Mesenchymal stem cell (in vitro differentiated cells and primary cell): ENCODE data around the gene B9D1.

Source experiments
- DNase-seq: peaks from one replicate; pipeline ENCODE4 v3.0.0-alpha.2; 2013
- H2AFZ ChIP-seq: one replicate; pipeline ENCODE4 v1.6.1; 2013; ENCODE audit warnings: low read depth, mild to moderate bottlenecking, control low read depth, inconsistent platforms, low read length, moderate library complexity
- H2AK5ac ChIP-seq: 2 replicates; pipeline ENCODE4 v1.6.1; 2013; ENCODE audit warnings: low read length, moderate library complexity, mild to moderate bottlenecking, inconsistent platforms; ENCODE audit not compliant: severe bottlenecking
- H2BK120ac ChIP-seq: one replicate; pipeline ENCODE4 v1.6.1; 2013; ENCODE audit warnings: low read depth, mild to moderate bottlenecking, inconsistent platforms, low read length, moderate library complexity
- H2BK12ac ChIP-seq, 2 experiments: one replicate each; pipeline ENCODE4 v1.6.1; 2013; ENCODE audit warnings: inconsistent platforms in 2 of 2, low read length in 2 of 2, mild to moderate bottlenecking in 2 of 2, moderate library complexity in 2 of 2, control low read depth in 1 of 2
- H2BK15ac ChIP-seq: one replicate; pipeline ENCODE4 v1.6.1; 2013; ENCODE audit warnings: mild to moderate bottlenecking, low read depth, inconsistent platforms; ENCODE audit not compliant: poor library complexity, severe bottlenecking
- H2BK5ac ChIP-seq: 2 replicates; pipeline ENCODE4 v1.6.1; 2013; ENCODE audit warnings: low read depth, mild to moderate bottlenecking, low read length, control low read depth, inconsistent platforms; ENCODE audit not compliant: poor library complexity, severe bottlenecking
- H3K14ac ChIP-seq, 2 experiments: one replicate each; pipeline ENCODE4 v1.6.1; 2013; ENCODE audit warnings: inconsistent platforms in 2 of 2, low read length in 2 of 2, control low read depth in 1 of 2, mild to moderate bottlenecking in 1 of 2, moderate library complexity in 1 of 2
- H3K18ac ChIP-seq, 2 experiments: one replicate each; pipeline ENCODE4 v1.6.1; 2013; ENCODE audit warnings: inconsistent platforms in 2 of 2, low read length in 2 of 2, control low read depth in 1 of 2, low read depth in 1 of 2, mild to moderate bottlenecking in 1 of 2
- H3K23ac ChIP-seq, 2 experiments: one replicate each; pipeline ENCODE4 v1.6.1; 2013; ENCODE audit warnings: inconsistent platforms in 2 of 2, low read length in 2 of 2, mild to moderate bottlenecking in 2 of 2, moderate library complexity in 2 of 2, control low read depth in 1 of 2
- H3K27ac ChIP-seq: 2 replicates; pipeline ENCODE4 v1.5.1; 2013; ENCODE audit warnings: mild to moderate bottlenecking, moderate library complexity, low read length, control low read depth, inconsistent platforms; ENCODE audit not compliant: poor library complexity, severe bottlenecking
- H3K27me3 ChIP-seq, 2 experiments: 2 replicates each; pipeline versions ENCODE4 v1.6.1 to v1.7.0; 2013; ENCODE audit warnings: low read length in 2 of 2, mild to moderate bottlenecking in 2 of 2, moderate library complexity in 2 of 2, control low read depth in 1 of 2, inconsistent platforms in 1 of 2; ENCODE audit not compliant: control insufficient read depth in 1 of 2, insufficient read depth in 1 of 2
- H3K36me3 ChIP-seq, 2 experiments: 2 replicates each; pipeline versions ENCODE4 v1.6.1 to v1.7.0; 2013; ENCODE audit warnings: low read length in 2 of 2, control low read depth in 1 of 2, inconsistent platforms in 1 of 2, low read depth in 1 of 2, mild to moderate bottlenecking in 1 of 2; ENCODE audit not compliant: insufficient read depth in 2 of 2, control insufficient read depth in 1 of 2
- H3K4ac ChIP-seq, 2 experiments: one replicate each; pipeline ENCODE4 v1.6.1; 2013; ENCODE audit warnings: inconsistent platforms in 2 of 2, low read length in 2 of 2, mild to moderate bottlenecking in 2 of 2, moderate library complexity in 2 of 2, control low read depth in 1 of 2, low read depth in 1 of 2
- H3K4me1 ChIP-seq: 2 replicates; pipeline ENCODE4 v1.6.1; 2013; ENCODE audit warnings: low read depth, low read length, control low read depth; ENCODE audit not compliant: control insufficient read depth, insufficient read depth
- H3K4me2 ChIP-seq: 2 replicates; pipeline ENCODE4 v1.6.1; 2013; ENCODE audit warnings: low read length, mild to moderate bottlenecking, inconsistent platforms; ENCODE audit not compliant: poor library complexity, severe bottlenecking
- H3K4me3 ChIP-seq, 2 experiments: 2 replicates each; pipeline versions ENCODE4 v1.5.1 to v1.7.0; 2013; ENCODE audit warnings: low read length in 2 of 2, mild to moderate bottlenecking in 2 of 2, control low read depth in 1 of 2, low read depth in 1 of 2; ENCODE audit not compliant: insufficient read depth in 1 of 2
- H3K79me1 ChIP-seq: replicated peaks from 2 replicates; pipeline ENCODE4 v1.6.1; 2013; ENCODE audit warnings: mild to moderate bottlenecking, control low read depth, low read length, inconsistent platforms; ENCODE audit not compliant: poor library complexity, severe bottlenecking
- H3K9ac ChIP-seq: 2 replicates; pipeline ENCODE4 v1.7.0; 2013; ENCODE audit warnings: mild to moderate bottlenecking, low read length, moderate library complexity
- H3K9me3 ChIP-seq: 2 replicates; pipeline ENCODE4 v1.7.0; 2013; ENCODE audit warnings: mild to moderate bottlenecking, low read length; ENCODE audit not compliant: control insufficient read depth
- H4K8ac ChIP-seq: one replicate; pipeline ENCODE4 v1.6.1; 2013; ENCODE audit warnings: inconsistent platforms, mild to moderate bottlenecking, low read length, moderate library complexity
- H4K91ac ChIP-seq: one replicate; pipeline ENCODE4 v1.6.1; 2013; ENCODE audit warnings: mild to moderate bottlenecking, low read length, inconsistent platforms
- whole genome bisulfite sequencing: methylation state at CpG from one replicate; pipeline ENCODE4 v1.1.7; 2013; ENCODE audit warnings: mixed read lengths; 5-methylcytosine and 5-hydroxymethylcytosine counted together

B9D1 gene

GRCh38 chr17:19384723-19385391, 22.3 kb upstream of the B9D1 start:
- H3K36me3 ChIP-seq = peaks cover 57 to 62% of the 10 kb centered on the region in 2 experiments
- H4K8ac ChIP-seq = peak overlapping the region; percentile 39
- H2AFZ ChIP-seq = no peak overlapping the region
- H3K14ac ChIP-seq = peak overlapping the region in 1 of 2 experiments; percentile 22
- no peak overlapping the region for H3K4me2 ChIP-seq
- peak overlapping the region in 1 of 2 experiments; percentile 64 for H3K23ac ChIP-seq
- H3K9ac ChIP-seq = peak overlapping the region; percentile 56
- H2BK5ac ChIP-seq = no peak overlapping the region
- H3K27ac ChIP-seq = no peak overlapping the region
- peak; percentile 75 for DNase-seq
- peaks cover 38% of the 10 kb centered on the region for H3K4me1 ChIP-seq
- H3K18ac ChIP-seq = peak overlapping the region; percentile 60 to 63
- H3K79me1 ChIP-seq = peaks cover 33% of the 10 kb centered on the region
- peak overlapping the region in 1 of 2 experiments; percentile 53 for H3K4me3 ChIP-seq
- H2AK5ac ChIP-seq = no peak overlapping the region
- peak overlapping the region; percentile 69 to 75 for H2BK12ac ChIP-seq
- 78% methylated on average over 16 of the region's 16 CpGs for WGBS
- peak overlapping the region; percentile 50 to 75 for H3K4ac ChIP-seq
- H3K27me3 ChIP-seq = no peaks in the 10 kb centered on the region
- peak overlapping the region; percentile 77 for H4K91ac ChIP-seq
- H2BK120ac ChIP-seq = no peak overlapping the region
- no peaks in the 10 kb centered on the region for H3K9me3 ChIP-seq
- peak overlapping the region; percentile 29 for H2BK15ac ChIP-seq

GRCh38 chr17:19383681-19384470, 21.4 kb upstream of the B9D1 start:
- Histone ChIP-seq H3K9ac (peak overlapping the region; percentile 47), H3K23ac (peak overlapping the region in 1 of 2 experiments; percentile 42), H3K14ac (peak overlapping the region in 1 of 2 experiments; percentile 46), H2AK5ac (no peak overlapping the region), H2AFZ (no peak overlapping the region), H2BK5ac (no peak overlapping the region), H2BK120ac (no peak overlapping the region), H2BK15ac (peak overlapping the region; percentile 17), H3K9me3 (no peaks in the 10 kb centered on the region), H3K79me1 (peaks cover 36% of the 10 kb centered on the region), H3K27ac (no peak overlapping the region), H3K27me3 (no peaks in the 10 kb centered on the region), H4K8ac (no peak overlapping the region), H3K4me3 (peak overlapping the region in 1 of 2 experiments; percentile 37), H3K36me3 (peaks cover 63 to 70% of the 10 kb centered on the region in 2 experiments), H3K4me1 (peaks cover 44% of the 10 kb centered on the region), H4K91ac (peak overlapping the region; percentile 66), H3K4me2 (no peak overlapping the region), H3K4ac (peak overlapping the region; percentile 37 to 52), H2BK12ac (peak overlapping the region; percentile 27 to 49), H3K18ac (peak overlapping the region in 1 of 2 experiments; percentile 63)
- DNase-seq = no peak
- 97% methylated on average over 6 of the region's 6 CpGs for WGBS

DNA sequence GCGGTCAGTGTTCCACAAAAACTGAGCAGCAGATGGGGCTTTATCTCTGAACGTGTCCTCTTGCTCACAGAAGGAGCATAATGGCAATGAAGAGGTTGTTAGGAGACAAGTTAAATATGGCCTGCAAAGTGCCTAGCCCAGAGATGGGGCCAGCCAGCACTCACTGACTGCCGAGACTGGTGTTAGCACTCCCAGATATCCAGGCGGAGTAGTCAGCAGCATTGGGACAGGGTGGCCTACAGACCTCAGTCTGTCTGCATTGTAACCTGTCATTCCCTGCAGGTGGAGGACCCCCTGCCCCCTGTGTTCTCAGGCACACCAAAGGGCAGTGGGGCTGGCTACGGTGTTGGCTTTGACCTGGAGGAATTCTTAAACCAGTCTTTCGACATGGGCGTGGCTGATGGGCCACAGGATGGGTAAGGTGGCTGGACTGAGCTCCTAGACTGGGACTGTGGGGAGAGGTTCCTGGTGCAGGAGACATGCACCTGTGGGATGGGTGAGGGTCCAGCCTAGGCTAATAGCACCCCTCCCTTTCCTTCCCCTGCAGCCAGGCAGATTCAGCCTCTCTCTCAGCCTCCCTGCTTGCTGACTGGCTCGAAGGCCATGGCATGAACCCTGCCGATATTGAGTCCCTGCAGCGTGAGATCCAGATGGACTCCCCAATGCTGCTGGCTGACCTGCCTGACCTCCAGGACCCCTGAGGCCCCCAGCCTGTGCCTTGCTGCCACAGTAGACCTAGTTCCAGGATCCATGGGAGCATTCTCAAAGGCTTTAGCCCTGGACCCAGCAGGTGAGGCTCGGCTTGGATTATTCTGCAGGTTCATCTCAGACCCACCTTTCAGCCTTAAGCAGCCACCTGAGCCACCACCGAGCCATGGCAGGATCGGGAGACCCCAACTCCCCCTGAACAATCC, 20.3 kb upstream of the B9D1 start:
- peaks cover 36% of the 10 kb centered on the region for H3K79me1 ChIP-seq
- H2BK5ac ChIP-seq = no peak overlapping the region
- no peaks in the 10 kb centered on the region for H3K9me3 ChIP-seq
- DNase-seq = no peak
- H3K9ac ChIP-seq = peak overlapping the region; percentile 29
- no peak overlapping the region for H3K27ac ChIP-seq
- H2BK12ac ChIP-seq = peak overlapping the region; percentile 59 to 80
- H2BK15ac ChIP-seq = no peak overlapping the region
- peaks cover 40% of the 10 kb centered on the region for H3K4me1 ChIP-seq
- H3K4me2 ChIP-seq = no peak overlapping the region
- H4K8ac ChIP-seq = peak overlapping the region; percentile 66
- WGBS = 92% methylated on average over 10 of the region's 13 CpGs
- H4K91ac ChIP-seq = peak overlapping the region; percentile 11
- H2BK120ac ChIP-seq = no peak overlapping the region
- H2AFZ ChIP-seq = no peak overlapping the region
- H3K23ac ChIP-seq = no peak overlapping the region
- no peak overlapping the region for H2AK5ac ChIP-seq
- H3K4me3 ChIP-seq = no peak overlapping the region
- no peaks in the 10 kb centered on the region for H3K27me3 ChIP-seq
- no peak overlapping the region for H3K14ac ChIP-seq
- H3K4ac ChIP-seq = no peak overlapping the region
- H3K36me3 ChIP-seq = peaks cover 63 to 71% of the 10 kb centered on the region in 2 experiments
- H3K18ac ChIP-seq = peak overlapping the region in 1 of 2 experiments; percentile 40
